Lung (tissue), 12 donors: Measurements from ENCODE around the gene CORO1A. TPM values are rescaled to one million over a fixed set of nuclear protein-coding genes. Genes with fewer than 3 reads are reported as not detected.

Experiments used
- ATAC-seq: fragments of 200-7000 bp; cut with Tn5 transposase; one replicate; pipeline ENCODE4 v1.9.1; 2020; ENCODE audit warnings: moderate number of reproducible peaks; ENCODE audit not compliant: insufficient read depth, low FRiP score
- DNase-seq, 3 donors: peaks; one replicate each; pipeline ENCODE4 v3.0.0-alpha.2; 2013 to 2017
- H3K27ac ChIP-seq, 2 donors: one replicate each; pipeline ENCODE4 v1.5.1; 2013; ENCODE audit warnings: mild to moderate bottlenecking in 2 of 2, moderate library complexity in 2 of 2, control low read depth in 1 of 2, inconsistent platforms in 1 of 2, low read depth in 1 of 2, low read length in 1 of 2
- H3K27me3 ChIP-seq, 3 donors: one replicate each; pipeline ENCODE4 v1.5.1; 2013; ENCODE audit warnings: low read length in 2 of 3; ENCODE audit not compliant: control insufficient read depth in 3 of 3, insufficient read depth in 3 of 3
- H3K36me3 ChIP-seq, 4 donors: one replicate each; pipeline ENCODE4 v1.5.1; 2013; ENCODE audit warnings: low read length in 4 of 4, mild to moderate bottlenecking in 1 of 4, moderate library complexity in 1 of 4; ENCODE audit not compliant: control insufficient read depth in 4 of 4, insufficient read depth in 4 of 4
- H3K4me1 ChIP-seq, 5 donors: one replicate each; pipeline ENCODE4 v1.5.1; 2013; ENCODE audit warnings: low read length in 5 of 5, mild to moderate bottlenecking in 2 of 5, moderate library complexity in 1 of 5; ENCODE audit not compliant: control insufficient read depth in 5 of 5, insufficient read depth in 5 of 5
- H3K4me3 ChIP-seq: one replicate; pipeline ENCODE4 v1.5.1; 2013; ENCODE audit warnings: mild to moderate bottlenecking, control low read depth, moderate library complexity
- H3K9ac ChIP-seq, 2 donors: one replicate each; pipeline ENCODE4 v1.5.1; 2013; ENCODE audit warnings: low read length in 2 of 2, control low read depth in 1 of 2; ENCODE audit not compliant: insufficient read depth in 1 of 2
- H3K9me3 ChIP-seq, 4 donors: one replicate each; pipeline ENCODE4 v1.5.1; 2013; ENCODE audit warnings: low read length in 3 of 4, mild to moderate bottlenecking in 1 of 4, moderate library complexity in 1 of 4; ENCODE audit not compliant: control insufficient read depth in 4 of 4, insufficient read depth in 3 of 4
- CTCF ChIP-seq: IDR thresholded peaks from 2 replicates; pipeline ENCODE4 v1.5.1; 2012; ENCODE audit warnings: mild to moderate bottlenecking; ENCODE audit errors: control extremely low read depth, extremely low read depth
- WGBS, 2 donors: extraction: QIAGEN DNeasy Blood & Tissue Kit; methylation state at CpG; one replicate each; pipeline ENCODE4 v1.1.7; 2013; 5-methylcytosine and 5-hydroxymethylcytosine counted together
- polyA plus RNA-seq, 2 donors: library from polyadenylated mRNA; stranded (reverse); fragments of 200-250 nt; gene quantifications; one replicate each; pipeline ENCODE4 v1.2.1, GENCODE V29; 2013
- total RNA-seq, 2 donors: library from RNA; depleted of rRNA in 1 of 2; stranded (reverse); fragments of >200 nt in 1 of 2; gene quantifications; one replicate each; pipeline ENCODE4 v1.2.1, GENCODE V29; 2014 to 2021
- donor health status: control.
- donor health status: control.
- donor health status: Bipolar disorder and iron deficiency.
- donor health status: healthy.
- donor health status: DM: yes; HTN: yes; CAD: no.

The CORO1A gene
- total and polyA plus RNA-seq, 4 donors = 41.8 to 419 (median 95.5) TPM

- no peaks in the 10 kb centered on the region for H3K27me3 ChIP-seq
- no peak for DNase-seq
- H3K4me3 ChIP-seq = no peak overlapping the region
- peaks cover 0 to 15% (median 6%) of the 10 kb centered on the region in 5 donors for H3K4me1 ChIP-seq
- peak overlapping the region in 1 of 2 donors; percentile 61 for H3K27ac ChIP-seq
- WGBS, 2 donors = 33 to 68% methylated on average over 9 of the region's 9 CpGs
- peaks cover 0 to 4% (median 0%) of the 10 kb centered on the region in 4 donors for H3K36me3 ChIP-seq
- H3K9me3 ChIP-seq = no peaks in the 10 kb centered on the region
- H3K9ac ChIP-seq = no peak overlapping the region
- TF ChIP-seq CTCF = no peak
- no peak for ATAC-seq
These were observed 3.0 kb downstream of the CORO1A start for GRCh38 chr16:30186444-30186781.

- peak in 2 of 3 donors; percentile 18 to 32 for DNase-seq
- TF ChIP-seq CTCF = peak; percentile 44
- peaks cover 0 to 15% (median 6%) of the 10 kb centered on the region in 5 donors for H3K4me1 ChIP-seq
- no peak overlapping the region for H3K4me3 ChIP-seq
- WGBS, 2 donors = 45 to 53% methylated on average over 36 of the region's 36 CpGs
- peak overlapping the region in 1 of 2 donors; percentile 61 for H3K27ac ChIP-seq
- no peak overlapping the region for H3K9ac ChIP-seq
- ATAC-seq = no peak
- H3K36me3 ChIP-seq = peaks cover 0 to 4% (median 0%) of the 10 kb centered on the region in 4 donors
- no peaks in the 10 kb centered on the region for H3K27me3 ChIP-seq
- H3K9me3 ChIP-seq = no peaks in the 10 kb centered on the region
These were observed 3.6 kb downstream of the CORO1A start for GRCh38 chr16:30186782-30187555.

- no peak overlapping the region for H3K27ac ChIP-seq
- H3K4me1 ChIP-seq = peaks cover 0 to 13% (median 6%) of the 10 kb centered on the region in 5 donors
- WGBS, 2 donors = 78 to 79% methylated on average over 9 of the region's 9 CpGs
- no peak for TF ChIP-seq CTCF
- DNase-seq (no peak), ATAC-seq (no peak)
- H3K9me3 ChIP-seq = no peaks in the 10 kb centered on the region
- no peak overlapping the region for H3K9ac ChIP-seq
- H3K4me3 ChIP-seq = no peak overlapping the region
- H3K36me3 ChIP-seq = peaks cover 0 to 4% (median 0%) of the 10 kb centered on the region in 4 donors
- no peaks in the 10 kb centered on the region for H3K27me3 ChIP-seq
These were observed 4.1 kb downstream of the CORO1A start for GRCh38 chr16:30187556-30187865.
